Pancreas (tissue), 10 donors: ENCODE results near the gene DHDH. TPM values are rescaled to one million over a fixed set of nuclear protein-coding genes. Genes with fewer than 3 reads are reported as not detected.
A peak's percentile ranks its signal among the peaks of the same experiment; 100 is the strongest.

Experiments used
- ATAC-seq, 4 donors: fragments of 200-7000 bp; cut with Tn5 transposase; one replicate each; pipeline versions ENCODE4 v1.8.0 to v1.9.1; 2020; ENCODE audit warnings: mild to moderate bottlenecking in 4 of 4, moderate library complexity in 4 of 4
- DNase-seq, 6 donors: peaks; one replicate each; pipeline ENCODE4 v3.0.0-alpha.2; 2020
- FAIRE-seq: peaks from 2 replicates; lab custom pipeline; 2012; peaks lifted over from hg19 to GRCh38; lab: Jason Lieb, UNC
- H3K27ac ChIP-seq, 4 donors: fragments of 200-600 bp; sonication (generic); 1 replicate in 3 of 4; 2 replicates in 1 of 4; pipeline versions ENCODE4 v1.5.0 to v1.8.0; 2020
- H3K27me3 ChIP-seq, 4 donors: fragments of 200-600 bp; one replicate each; pipeline ENCODE4 v1.8.0; 2021
- H3K36me3 ChIP-seq, 3 donors: fragments of 200-600 bp; sonication (generic) in 1 of 3; one replicate each; pipeline versions ENCODE4 v1.5.0 to v1.8.0; 2020 to 2021
- H3K4me1 ChIP-seq, 3 donors: fragments of 200-600 bp; one replicate each; pipeline ENCODE4 v1.8.0; 2021
- H3K4me3 ChIP-seq, 4 donors: fragments of 200-600 bp; sonication (generic) in 2 of 4; one replicate each; pipeline versions ENCODE4 v1.5.0 to v1.8.0; 2020 to 2021
- H3K9me3 ChIP-seq, 4 donors: fragments of 200-600 bp; one replicate each; pipeline ENCODE4 v1.8.0; 2021
- WGBS, 2 donors: extraction: QIAGEN DNeasy Blood & Tissue Kit; methylation state at CpG; one replicate each; pipeline ENCODE4 v1.1.7; 2013; 5-methylcytosine and 5-hydroxymethylcytosine counted together
- intact Hi-C, 3 donors: fragments of 100-400 bp; cut with DNase I; formaldehyde crosslinking; loops; one replicate each; pipeline versions ENCODE4 v1.11.1 to v1.14.2; 2022
- polyA plus RNA-seq, 2 donors: library from polyadenylated mRNA; stranded (reverse); fragments of 200-250 nt; gene quantifications; one replicate each; pipeline ENCODE4 v1.2.3, GENCODE V29; 2013
- total RNA-seq, 6 donors: library from RNA; stranded (reverse); fragmentation: NEBNext Ultra II Directional in 4 of 6; extraction: Animal tissue kit (Norgen Biotek cat#: 25700) in 4 of 6; gene quantifications; one replicate each; pipeline versions ENCODE4 v1.2.1 to v1.2.4, GENCODE V29; 2021 to 2023
- TF ChIP-seq, protein P1 (sequence below), 4 donors: fragments of 200-600 bp; sonication (generic) in 3 of 4; IDR thresholded peaks; one replicate each; pipeline versions ENCODE4 v1.5.0 to v1.8.0; 2021; ENCODE audit warnings: antibody characterized with exemption in 4 of 4
- donor health status: healthy with polysubstance abuse.
- donor health status: DM: no; HTN: no; CAD: no; lungs with moderate emphysema.
- donor health status: DM: no; HTN: no; CAD: no.
- donor health status: control.
- donor health status: control.
- donor health status: Bipolar disorder and iron deficiency.
- donor health status: DM: yes; HTN: yes; CAD: no.
- donor health status: DM: no; HTN: no; CAD: no.
- donor health status: DM: no; HTN: no; CAD: no.
- donor health status: DM: yes; HTN: yes; CAD: no.

The DHDH gene
- total and polyA plus RNA-seq, 8 donors, result 0.28 to 1.0 (median 0.30) TPM; not detected in 5

DNA sequence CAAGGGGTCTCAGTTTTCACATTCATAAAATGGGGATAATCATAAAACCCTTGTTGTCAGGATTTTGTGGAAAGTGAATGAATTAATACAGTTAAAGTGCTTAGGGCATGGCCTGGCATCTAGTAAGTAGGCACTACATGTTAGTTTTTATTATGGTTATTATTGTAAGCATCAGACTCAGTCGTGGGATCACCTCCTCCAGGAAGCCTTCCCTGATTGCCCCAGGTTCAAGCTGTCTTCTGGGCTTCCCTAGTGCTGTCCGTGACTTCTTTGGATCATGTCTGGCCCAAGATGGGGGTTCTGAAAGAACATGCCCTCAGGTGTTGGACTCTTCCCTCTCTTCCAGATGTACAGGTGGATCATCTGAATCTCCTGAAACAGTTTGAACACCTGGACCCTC is 22.7 kb upstream of the DHDH start:
- no peak for ATAC-seq
- Histone ChIP-seq H3K27me3 (no peaks in the 10 kb centered on the region), H3K9me3 (no peaks in the 10 kb centered on the region), H3K4me3 (no peak overlapping the region), H3K4me1 (no peaks in the 10 kb centered on the region), H3K27ac (no peak overlapping the region), H3K36me3 (peaks cover 0 to 25% (median 16%) of the 10 kb centered on the region in 3 donors)
- TF ChIP-seq, protein P1, sequence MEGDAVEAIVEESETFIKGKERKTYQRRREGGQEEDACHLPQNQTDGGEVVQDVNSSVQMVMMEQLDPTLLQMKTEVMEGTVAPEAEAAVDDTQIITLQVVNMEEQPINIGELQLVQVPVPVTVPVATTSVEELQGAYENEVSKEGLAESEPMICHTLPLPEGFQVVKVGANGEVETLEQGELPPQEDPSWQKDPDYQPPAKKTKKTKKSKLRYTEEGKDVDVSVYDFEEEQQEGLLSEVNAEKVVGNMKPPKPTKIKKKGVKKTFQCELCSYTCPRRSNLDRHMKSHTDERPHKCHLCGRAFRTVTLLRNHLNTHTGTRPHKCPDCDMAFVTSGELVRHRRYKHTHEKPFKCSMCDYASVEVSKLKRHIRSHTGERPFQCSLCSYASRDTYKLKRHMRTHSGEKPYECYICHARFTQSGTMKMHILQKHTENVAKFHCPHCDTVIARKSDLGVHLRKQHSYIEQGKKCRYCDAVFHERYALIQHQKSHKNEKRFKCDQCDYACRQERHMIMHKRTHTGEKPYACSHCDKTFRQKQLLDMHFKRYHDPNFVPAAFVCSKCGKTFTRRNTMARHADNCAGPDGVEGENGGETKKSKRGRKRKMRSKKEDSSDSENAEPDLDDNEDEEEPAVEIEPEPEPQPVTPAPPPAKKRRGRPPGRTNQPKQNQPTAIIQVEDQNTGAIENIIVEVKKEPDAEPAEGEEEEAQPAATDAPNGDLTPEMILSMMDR (IDR thresholded peaks at IDR 0.05), result no peak
- DNase-seq, result no peak
- no peak for FAIRE-seq
- intact Hi-C loops, result no loop called here
- WGBS, 2 donors, result 85 to 97% methylated on average over 2 of the region's 2 CpGs

DNA sequence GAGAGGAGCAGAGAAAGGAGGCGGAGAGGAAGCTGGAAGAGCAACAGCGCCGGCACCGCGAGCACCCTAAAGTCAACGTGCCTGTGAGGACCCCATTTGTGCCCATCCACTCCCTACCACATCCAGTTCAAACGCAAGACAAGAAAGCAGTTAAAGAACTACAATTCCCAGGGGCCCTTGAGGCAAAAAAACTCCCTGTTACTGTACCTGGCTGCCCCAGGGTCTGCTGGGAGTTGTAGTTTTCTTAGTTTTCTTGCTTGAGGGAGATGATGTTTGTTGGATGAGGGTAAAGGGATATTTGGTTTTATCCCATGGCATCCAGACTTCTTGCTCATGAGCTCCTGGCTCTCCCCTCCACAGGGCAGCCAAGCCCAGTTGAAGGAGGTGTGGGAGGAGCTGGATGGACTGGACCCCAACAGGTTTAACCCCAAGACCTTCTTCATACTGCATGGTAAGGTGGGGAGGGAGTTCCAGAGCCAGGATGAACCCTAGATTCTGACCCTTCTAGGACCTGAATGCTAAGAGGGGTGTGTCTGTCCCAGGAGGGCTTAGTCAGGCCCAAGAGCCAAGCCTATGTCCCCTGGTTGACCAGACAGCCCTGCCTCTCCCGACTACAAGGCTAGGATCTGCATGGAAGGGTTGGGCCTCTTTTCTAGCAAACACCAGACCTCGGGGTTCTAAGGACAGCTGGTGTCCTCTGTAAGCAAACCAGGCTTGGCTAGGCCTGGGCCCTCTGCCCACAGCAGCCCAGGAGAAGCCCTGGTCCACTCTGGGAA is 20.2 kb upstream of the DHDH start:
- peaks cover 0 to 25% (median 16%) of the 10 kb centered on the region in 3 donors for H3K36me3 ChIP-seq
- ATAC-seq, result peak in 2 of 4 donors; percentile 46 to 48

DNA sequence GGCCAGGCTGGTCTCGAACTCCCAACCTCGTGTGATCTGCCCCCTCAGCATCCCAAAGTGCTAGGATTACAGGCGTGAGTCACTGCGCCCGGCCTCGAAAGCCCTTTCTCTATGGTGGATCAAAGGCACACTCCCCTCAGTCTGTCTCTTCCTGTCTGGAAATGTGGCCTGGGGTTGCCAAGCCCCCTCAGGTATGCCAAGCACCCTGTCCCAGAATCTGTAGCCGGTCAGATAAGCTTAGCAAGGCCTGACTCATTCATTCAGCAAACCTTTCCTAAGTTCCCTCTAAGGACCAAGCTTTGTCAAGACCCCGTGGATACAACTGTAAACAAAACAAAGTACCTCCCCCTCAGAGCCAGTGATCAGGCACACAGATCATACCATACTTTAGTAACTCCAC is 19.3 kb upstream of the DHDH start:
- no peaks in the 10 kb centered on the region for H3K9me3 ChIP-seq
- peaks cover 3 to 24% (median 16%) of the 10 kb centered on the region in 3 donors for H3K36me3 ChIP-seq
- H3K27ac ChIP-seq, result no peak overlapping the region
- no peaks in the 10 kb centered on the region for H3K4me1 ChIP-seq
- FAIRE-seq, result no peak
- no peak overlapping the region for H3K4me3 ChIP-seq
- no peak for ATAC-seq
- DNase-seq, result no peak
- no peaks in the 10 kb centered on the region for H3K27me3 ChIP-seq
- 93 to 97% methylated on average over 8 of the region's 8 CpGs for WGBS, 2 donors
- intact Hi-C loops, result no loop called here
- TF ChIP-seq, protein P1 (IDR thresholded peaks at IDR 0.05), result no peak

More for the DNA sequence above, 20.2 kb upstream of the DHDH start:
- Histone ChIP-seq H3K4me3 (no peak overlapping the region), H3K27me3 (no peaks in the 10 kb centered on the region), H3K27ac (no peak overlapping the region), H3K4me1 (no peaks in the 10 kb centered on the region), H3K9me3 (no peaks in the 10 kb centered on the region)
- no peak for FAIRE-seq
- intact Hi-C loops, result no loop called here
- TF ChIP-seq, protein P1 (IDR thresholded peaks at IDR 0.05), result no peak
- WGBS, 2 donors, result 88 to 92% methylated on average over 9 of the region's 9 CpGs
- DNase-seq, result no peak

DNA sequence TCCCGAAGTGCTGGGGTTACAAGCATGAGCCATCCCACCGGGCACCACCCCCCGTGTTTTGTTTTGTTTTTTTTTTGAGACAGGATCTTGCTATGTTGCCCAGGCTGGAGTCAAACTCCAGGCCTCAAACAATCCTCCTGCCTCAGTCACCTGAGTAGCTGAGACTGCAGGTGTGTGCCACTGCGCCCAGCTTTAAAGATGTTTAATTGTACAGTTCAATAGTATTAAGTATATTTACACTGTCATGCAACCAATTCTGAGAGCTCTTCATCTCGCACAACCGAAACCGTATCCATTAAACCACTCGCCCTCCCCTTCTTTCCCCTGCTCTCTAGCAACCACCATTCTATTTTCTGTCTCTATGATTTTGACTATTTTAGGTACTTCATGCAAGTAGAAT is 17.7 kb upstream of the DHDH start:
- Histone ChIP-seq H3K4me3 (no peak overlapping the region), H3K27ac (no peak overlapping the region), H3K4me1 (no peaks in the 10 kb centered on the region), H3K9me3 (no peaks in the 10 kb centered on the region), H3K27me3 (no peaks in the 10 kb centered on the region), H3K36me3 (peaks cover 3 to 12% (median 11%) of the 10 kb centered on the region in 3 donors)
- no peak for FAIRE-seq
- TF ChIP-seq, protein P1 (IDR thresholded peaks at IDR 0.05), result no peak
- ATAC-seq, result peak in 3 of 4 donors; percentile 18 to 55 (median 20)
- DNase-seq, result no peak
- intact Hi-C loops, result no loop called here
- 88 to 90% methylated on average over 8 of the region's 8 CpGs for WGBS, 2 donors

DNA sequence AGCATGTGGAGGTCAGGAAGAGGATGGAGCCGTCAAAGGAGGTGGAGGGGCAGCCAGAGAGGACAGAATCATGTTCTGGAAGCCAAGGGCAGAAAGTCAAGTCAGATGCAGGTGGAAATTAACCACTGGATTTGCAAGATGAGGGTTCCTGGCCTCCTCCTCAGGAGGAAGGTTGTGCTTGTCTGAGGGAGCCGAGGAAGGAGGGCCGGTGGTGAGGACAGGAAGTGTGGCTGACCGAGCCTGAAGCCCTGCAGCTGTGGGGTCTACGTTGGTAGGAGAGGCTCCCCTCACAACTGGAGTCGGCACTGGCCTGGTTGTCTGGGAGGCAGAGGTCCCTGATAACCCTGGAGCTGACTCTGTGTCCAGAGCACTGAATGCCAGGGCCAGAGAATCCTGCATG is 15.4 kb upstream of the DHDH start:
- ATAC-seq, result no peak
- no peak for FAIRE-seq
- 91% methylated on average over 6 of the region's 6 CpGs for WGBS, 2 donors
- no peak overlapping the region for H3K27ac ChIP-seq
- peaks cover 0 to 3% (median 3%) of the 10 kb centered on the region in 3 donors for H3K36me3 ChIP-seq
- no peaks in the 10 kb centered on the region for H3K9me3 ChIP-seq
- no peak overlapping the region for H3K4me3 ChIP-seq
- TF ChIP-seq, protein P1 (IDR thresholded peaks at IDR 0.05), result no peak
- no peaks in the 10 kb centered on the region for H3K27me3 ChIP-seq
- intact Hi-C loops, result no loop called here
- no peaks in the 10 kb centered on the region for H3K4me1 ChIP-seq
- DNase-seq, result no peak
